Measurements from ENCODE around the gene SDR39U1. TPM values are rescaled to one million over a fixed set of nuclear protein-coding genes. Genes with fewer than 3 reads are reported as not detected.

SDR39U1 gene
- polyA plus RNA-seq, 1 donor from 2014 or later: 142 TPM

DNA sequence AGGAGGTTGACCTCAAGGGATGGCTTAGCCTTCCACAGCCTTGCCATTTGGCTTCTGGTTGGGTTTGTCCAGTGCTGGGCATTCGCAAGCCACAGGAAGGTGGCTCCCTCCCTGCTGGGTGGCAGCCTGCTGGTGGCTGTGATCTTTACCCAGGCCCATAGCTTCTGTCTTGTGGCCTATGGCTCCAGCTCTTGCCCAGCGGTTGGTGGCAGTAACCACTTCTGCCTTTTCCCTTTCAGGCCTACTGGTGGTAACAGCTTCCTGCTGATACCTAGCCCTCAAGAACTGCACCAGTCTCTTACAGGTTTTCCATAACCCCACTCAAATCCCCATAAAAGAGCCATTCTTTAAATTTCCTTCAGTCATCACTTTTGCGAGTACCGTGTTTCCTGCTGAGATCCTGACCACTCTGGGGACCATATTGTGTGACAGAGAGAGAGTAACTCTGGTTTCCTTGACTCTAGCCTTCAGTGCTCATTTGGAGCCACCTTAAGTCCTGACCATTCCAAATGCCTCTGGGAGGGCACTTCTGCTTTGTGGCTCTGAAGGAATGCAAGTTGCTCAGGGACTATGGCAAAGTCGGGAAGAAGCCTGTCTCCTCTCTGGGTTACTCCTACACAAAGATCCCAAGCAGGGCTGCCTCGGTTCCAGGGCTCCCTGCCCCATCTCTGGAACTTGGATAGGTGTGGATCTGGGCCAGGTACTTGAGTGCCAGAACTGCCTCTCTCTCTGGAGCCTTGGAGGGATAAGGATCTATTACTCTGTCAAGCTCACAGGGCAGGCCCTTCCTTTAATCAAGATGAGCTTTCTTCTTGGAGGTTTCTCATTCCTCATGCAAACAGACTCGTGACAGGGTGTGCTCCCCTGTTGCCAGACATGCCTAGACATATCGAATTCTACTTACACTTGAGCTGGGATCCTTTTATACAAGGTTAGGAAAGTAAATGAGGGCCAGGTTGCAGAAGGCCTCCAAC is 46.7 kb downstream of the SDR39U1 start:
- Histone ChIP-seq H4K20me1 (ENCODE audit: insufficient read depth) (no peaks in the 10 kb centered on the region), H3K4me2 (ENCODE audit: low read length) (no peak overlapping the region), H3F3A (ENCODE audit: insufficient read depth, low read length, poor library complexity, severe bottlenecking) (no peaks in the 10 kb centered on the region), H3K79me2 (replicated peaks; ENCODE audit: insufficient read depth, low read length) (peaks cover 11% of the 10 kb centered on the region), H3K36me3 (ENCODE audit: insufficient read depth, low read length) (no peaks in the 10 kb centered on the region), H3K9ac (ENCODE audit: low read length) (no peak overlapping the region), H3K27ac (ENCODE audit: low read length) (no peak overlapping the region), H3K9me3 (ENCODE audit: low read length) (no peaks in the 10 kb centered on the region), H3K4me3 (ENCODE audit: low read length) (no peak overlapping the region), H3K27me3 (ENCODE audit: insufficient read depth, low read depth, low read length) (peaks cover 3% of the 10 kb centered on the region), H2AFZ (ENCODE audit: low read depth, low read length) (no peak overlapping the region), H3K9me2 (ENCODE audit: insufficient read depth, low read length) (no peaks in the 10 kb centered on the region)
- TF ChIP-seq, protein P1, sequence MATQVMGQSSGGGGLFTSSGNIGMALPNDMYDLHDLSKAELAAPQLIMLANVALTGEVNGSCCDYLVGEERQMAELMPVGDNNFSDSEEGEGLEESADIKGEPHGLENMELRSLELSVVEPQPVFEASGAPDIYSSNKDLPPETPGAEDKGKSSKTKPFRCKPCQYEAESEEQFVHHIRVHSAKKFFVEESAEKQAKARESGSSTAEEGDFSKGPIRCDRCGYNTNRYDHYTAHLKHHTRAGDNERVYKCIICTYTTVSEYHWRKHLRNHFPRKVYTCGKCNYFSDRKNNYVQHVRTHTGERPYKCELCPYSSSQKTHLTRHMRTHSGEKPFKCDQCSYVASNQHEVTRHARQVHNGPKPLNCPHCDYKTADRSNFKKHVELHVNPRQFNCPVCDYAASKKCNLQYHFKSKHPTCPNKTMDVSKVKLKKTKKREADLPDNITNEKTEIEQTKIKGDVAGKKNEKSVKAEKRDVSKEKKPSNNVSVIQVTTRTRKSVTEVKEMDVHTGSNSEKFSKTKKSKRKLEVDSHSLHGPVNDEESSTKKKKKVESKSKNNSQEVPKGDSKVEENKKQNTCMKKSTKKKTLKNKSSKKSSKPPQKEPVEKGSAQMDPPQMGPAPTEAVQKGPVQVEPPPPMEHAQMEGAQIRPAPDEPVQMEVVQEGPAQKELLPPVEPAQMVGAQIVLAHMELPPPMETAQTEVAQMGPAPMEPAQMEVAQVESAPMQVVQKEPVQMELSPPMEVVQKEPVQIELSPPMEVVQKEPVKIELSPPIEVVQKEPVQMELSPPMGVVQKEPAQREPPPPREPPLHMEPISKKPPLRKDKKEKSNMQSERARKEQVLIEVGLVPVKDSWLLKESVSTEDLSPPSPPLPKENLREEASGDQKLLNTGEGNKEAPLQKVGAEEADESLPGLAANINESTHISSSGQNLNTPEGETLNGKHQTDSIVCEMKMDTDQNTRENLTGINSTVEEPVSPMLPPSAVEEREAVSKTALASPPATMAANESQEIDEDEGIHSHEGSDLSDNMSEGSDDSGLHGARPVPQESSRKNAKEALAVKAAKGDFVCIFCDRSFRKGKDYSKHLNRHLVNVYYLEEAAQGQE (IDR thresholded peaks at IDR 0.05; ENCODE audit: borderline replicate concordance): no peak
- TF ChIP-seq SMC3 (conservative IDR thresholded peaks at IDR 0.05; ENCODE audit: poor library complexity): no peak
- no peak for TF ChIP-seq TAF1 (IDR thresholded peaks at IDR 0.05; ENCODE audit: low read depth)
- TF ChIP-seq POLR2AphosphoS5 (IDR thresholded peaks at IDR 0.05): no peak
- TF ChIP-seq, protein P2, sequence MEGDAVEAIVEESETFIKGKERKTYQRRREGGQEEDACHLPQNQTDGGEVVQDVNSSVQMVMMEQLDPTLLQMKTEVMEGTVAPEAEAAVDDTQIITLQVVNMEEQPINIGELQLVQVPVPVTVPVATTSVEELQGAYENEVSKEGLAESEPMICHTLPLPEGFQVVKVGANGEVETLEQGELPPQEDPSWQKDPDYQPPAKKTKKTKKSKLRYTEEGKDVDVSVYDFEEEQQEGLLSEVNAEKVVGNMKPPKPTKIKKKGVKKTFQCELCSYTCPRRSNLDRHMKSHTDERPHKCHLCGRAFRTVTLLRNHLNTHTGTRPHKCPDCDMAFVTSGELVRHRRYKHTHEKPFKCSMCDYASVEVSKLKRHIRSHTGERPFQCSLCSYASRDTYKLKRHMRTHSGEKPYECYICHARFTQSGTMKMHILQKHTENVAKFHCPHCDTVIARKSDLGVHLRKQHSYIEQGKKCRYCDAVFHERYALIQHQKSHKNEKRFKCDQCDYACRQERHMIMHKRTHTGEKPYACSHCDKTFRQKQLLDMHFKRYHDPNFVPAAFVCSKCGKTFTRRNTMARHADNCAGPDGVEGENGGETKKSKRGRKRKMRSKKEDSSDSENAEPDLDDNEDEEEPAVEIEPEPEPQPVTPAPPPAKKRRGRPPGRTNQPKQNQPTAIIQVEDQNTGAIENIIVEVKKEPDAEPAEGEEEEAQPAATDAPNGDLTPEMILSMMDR (IDR thresholded peaks at IDR 0.05; ENCODE audit: poor library complexity, severe bottlenecking): no peak
- no peak for TF ChIP-seq EP300 (conservative IDR thresholded peaks at IDR 0.05; ENCODE audit: poor library complexity, severe bottlenecking)
- TF ChIP-seq RAD21 (conservative IDR thresholded peaks at IDR 0.05): no peak
- no peak for TF ChIP-seq EZH2 (IDR thresholded peaks at IDR 0.05; ENCODE audit: borderline replicate concordance, insufficient read depth, low read length, poor library complexity, severe bottlenecking)
- no peak for TF ChIP-seq MXI1 (conservative IDR thresholded peaks at IDR 0.05; ENCODE audit: poor library complexity, severe bottlenecking)

DNA sequence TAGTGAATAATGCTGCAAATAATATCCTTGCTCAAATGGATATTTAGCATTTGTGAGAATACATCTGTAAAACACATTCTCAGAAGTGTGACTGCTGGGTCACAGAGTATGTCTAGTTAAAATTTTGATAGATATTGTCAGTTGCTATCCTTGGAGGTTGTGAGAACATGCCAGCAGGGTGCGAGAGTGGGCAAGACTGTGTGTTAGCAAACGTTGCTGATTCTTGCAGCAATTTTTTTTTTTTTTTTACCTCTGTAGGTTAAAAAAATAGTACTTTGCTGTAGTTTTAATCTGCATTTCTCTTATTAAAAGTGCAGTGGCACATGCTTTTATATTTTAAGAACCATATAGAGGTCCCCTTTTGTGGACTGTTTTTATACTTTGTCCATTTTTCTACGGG is 48.3 kb downstream of the SDR39U1 start:
- Histone ChIP-seq H3K27me3 (ENCODE audit: insufficient read depth, low read depth, low read length) (no peaks in the 10 kb centered on the region), H3K4me3 (ENCODE audit: low read length) (no peak overlapping the region), H3K9me2 (ENCODE audit: insufficient read depth, low read length) (no peaks in the 10 kb centered on the region), H3F3A (ENCODE audit: insufficient read depth, low read length, poor library complexity, severe bottlenecking) (no peaks in the 10 kb centered on the region), H2AFZ (ENCODE audit: low read depth, low read length) (no peak overlapping the region), H3K36me3 (ENCODE audit: insufficient read depth, low read length) (no peaks in the 10 kb centered on the region), H3K9me3 (ENCODE audit: low read length) (no peaks in the 10 kb centered on the region), H4K20me1 (ENCODE audit: insufficient read depth) (no peaks in the 10 kb centered on the region), H3K27ac (ENCODE audit: low read length) (no peak overlapping the region), H3K79me2 (replicated peaks; ENCODE audit: insufficient read depth, low read length) (no peaks in the 10 kb centered on the region), H3K9ac (ENCODE audit: low read length) (no peak overlapping the region), H3K4me2 (ENCODE audit: low read length) (no peak overlapping the region)
- TF ChIP-seq, protein P2 (IDR thresholded peaks at IDR 0.05; ENCODE audit: poor library complexity, severe bottlenecking): no peak
- TF ChIP-seq SMC3 (conservative IDR thresholded peaks at IDR 0.05; ENCODE audit: poor library complexity) (no peak), EZH2 (IDR thresholded peaks at IDR 0.05; ENCODE audit: borderline replicate concordance, insufficient read depth, low read length, poor library complexity, severe bottlenecking) (no peak), RAD21 (conservative IDR thresholded peaks at IDR 0.05) (no peak), MXI1 (conservative IDR thresholded peaks at IDR 0.05; ENCODE audit: poor library complexity, severe bottlenecking) (no peak), EP300 (conservative IDR thresholded peaks at IDR 0.05; ENCODE audit: poor library complexity, severe bottlenecking) (no peak), POLR2AphosphoS5 (IDR thresholded peaks at IDR 0.05) (no peak), TAF1 (IDR thresholded peaks at IDR 0.05; ENCODE audit: low read depth) (no peak)

All from neural cell (in vitro differentiated cells).